GM21717 (cell line): ENCODE results near the gene PTPRJ.
A peak's percentile ranks its signal among the peaks of the same experiment; 100 is the strongest.
"Not testable (repeated sequence)": the region's sequence is repeated elsewhere in the genome, so short reads cannot be mapped to it uniquely, and the experiment has no call there.

Experiments used
- ATAC-seq: cut with Tn5 transposase; IDR thresholded peaks from one replicate; pipeline ENCODE4 v1.9.1; 2021; ENCODE audit warnings: mild to moderate bottlenecking, moderate library complexity; ENCODE audit not compliant: unreplicated experiment

The PTPRJ gene

DNA sequence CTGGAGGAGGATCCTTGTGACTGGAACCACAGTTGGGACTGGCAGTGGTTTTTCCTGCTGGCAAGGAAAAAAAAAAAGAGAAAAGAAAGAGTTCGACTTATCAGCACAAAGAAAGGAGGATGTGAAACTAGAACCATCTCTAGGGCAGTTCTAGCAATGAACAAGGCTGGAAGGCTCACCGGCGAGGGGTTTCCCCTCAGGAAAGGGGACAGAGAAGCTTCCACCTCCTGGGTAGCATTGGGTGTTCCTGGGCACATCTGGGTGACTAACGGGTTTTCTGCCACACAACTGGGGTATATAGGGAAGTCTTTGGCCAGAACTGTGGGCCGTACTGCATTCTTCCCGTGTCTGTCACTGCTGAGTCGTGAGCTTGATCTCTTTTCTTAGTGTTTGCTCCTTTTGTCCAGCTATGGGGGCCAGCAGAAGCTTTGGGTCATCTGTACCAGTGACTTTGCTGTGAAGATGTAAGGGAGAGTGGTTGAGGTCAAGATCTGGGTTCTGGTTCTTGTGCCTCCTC is 126.9 kb downstream of the PTPRJ start:
- peak; percentile 90 for ATAC-seq

DNA sequence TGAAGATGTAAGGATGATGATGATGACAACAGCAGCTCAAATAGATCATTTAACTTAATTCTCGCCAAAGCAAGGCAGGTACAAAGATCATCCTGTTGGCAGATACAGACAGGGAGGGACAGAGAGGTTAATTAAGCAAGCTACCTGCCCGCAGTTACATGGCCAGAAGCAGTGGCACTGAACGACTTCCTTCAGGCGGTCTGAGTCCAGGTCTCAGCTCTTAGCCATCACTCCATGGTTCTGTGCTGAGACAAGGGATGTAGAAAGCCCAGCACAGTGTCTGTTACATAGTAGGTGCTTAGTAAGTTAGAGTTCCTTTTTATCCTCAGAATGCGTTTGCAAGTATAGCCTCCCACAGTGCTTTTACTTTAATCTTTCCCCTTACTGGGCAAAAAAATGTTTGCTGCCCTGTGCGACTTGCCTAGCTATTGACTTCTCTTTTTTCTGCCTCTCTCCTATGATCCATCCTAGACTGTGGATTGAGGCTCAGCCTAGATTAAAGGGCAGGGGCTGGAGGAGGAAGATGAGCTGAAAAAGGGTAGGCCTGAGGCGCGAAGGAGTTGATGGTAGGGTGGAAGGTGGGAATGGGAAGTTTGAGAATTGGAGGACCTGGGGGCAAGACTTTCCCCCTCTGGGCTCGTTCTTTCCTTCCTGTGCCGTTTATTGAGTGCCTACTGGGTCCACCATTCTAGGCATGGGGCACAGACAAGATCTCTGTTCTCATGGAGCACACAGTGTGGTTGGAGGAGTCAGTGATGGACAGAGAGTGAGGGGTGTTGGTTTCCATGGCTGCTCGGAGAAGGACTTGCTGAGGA is 128.1 kb downstream of the PTPRJ start:
- no peak for ATAC-seq

DNA sequence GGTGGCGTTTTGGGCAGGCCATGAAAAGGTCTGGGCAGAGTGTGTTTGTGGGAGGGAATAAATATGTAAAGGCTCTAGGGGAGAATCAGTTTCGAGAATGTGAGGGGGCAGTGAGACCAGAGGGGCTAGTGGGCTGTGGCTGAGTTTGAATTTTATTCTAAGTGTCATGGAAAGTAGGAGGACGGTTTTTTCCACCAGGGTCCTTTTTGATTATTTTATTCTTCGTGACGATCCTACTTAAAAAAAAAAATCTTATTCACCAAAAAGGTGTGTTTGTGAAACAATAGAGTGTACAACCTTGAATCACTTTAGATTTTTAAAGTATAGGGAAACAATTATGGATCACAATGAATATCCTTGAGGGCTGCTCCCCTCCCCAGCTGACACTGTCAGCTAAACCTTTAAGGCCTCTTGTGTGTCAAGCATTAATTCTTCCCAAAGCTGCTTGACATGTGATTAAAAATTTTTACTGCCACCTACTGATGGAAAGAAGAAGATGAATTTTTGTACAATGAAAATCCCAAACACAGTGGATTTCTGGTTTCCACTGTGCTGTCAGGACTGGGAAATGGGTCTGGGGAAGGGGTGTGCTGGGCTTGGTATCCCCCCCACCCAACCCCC is 128.8 kb downstream of the PTPRJ start:
- ATAC-seq, result no peak

DNA sequence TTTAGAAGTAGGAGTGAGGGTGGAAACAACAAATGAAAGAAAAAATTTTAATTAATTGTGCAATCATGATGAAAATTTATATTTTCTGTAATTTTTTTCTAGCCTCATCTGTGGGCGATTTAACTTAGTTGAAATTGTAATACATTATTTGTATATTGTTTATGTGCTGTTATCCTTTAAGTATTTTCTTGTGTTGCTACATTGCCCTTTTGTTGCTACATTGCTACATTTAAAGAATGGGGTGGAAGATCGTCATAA is 130.1 kb downstream of the PTPRJ start:
- ATAC-seq, result no peak

DNA sequence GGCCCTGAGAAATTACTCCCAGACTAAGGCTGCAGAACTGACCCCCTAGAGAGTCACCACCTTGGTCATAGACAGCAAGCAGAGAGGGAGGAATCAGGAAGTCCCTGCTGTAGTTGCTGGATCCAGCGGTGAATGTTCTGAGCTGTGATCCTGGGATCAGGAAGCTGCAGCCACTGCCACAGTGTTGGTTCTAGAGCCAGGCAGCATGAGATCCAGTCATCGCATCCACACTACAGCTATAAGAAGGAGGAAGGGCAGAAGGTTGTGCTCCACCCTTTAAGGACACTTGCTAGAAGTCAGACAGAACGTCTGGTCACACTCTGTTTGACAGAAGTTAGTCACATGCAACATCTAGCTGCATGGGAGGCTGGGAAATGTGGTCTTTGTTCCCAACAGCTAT is 131.5 kb downstream of the PTPRJ start:
- ATAC-seq, result no peak

DNA sequence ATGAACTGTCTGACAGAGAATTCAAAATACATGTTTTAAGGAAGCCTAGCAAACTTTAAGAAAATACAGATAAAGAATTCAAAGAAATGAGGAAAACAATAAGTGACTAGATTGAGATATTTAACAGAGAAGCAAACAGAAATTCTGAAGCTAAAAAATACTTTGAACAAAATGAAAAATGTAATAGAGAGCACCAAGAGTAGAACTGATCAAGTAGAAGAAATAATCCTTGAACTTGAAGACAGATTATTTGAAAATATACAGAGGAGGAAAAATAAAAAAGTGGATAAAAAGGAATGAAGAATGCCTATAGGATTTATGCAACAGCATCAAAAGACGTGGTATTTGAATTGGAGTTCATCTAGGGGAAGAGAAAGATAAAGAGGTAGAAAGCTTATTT is 134.4 kb downstream of the PTPRJ start:
- ATAC-seq, result no peak

DNA sequence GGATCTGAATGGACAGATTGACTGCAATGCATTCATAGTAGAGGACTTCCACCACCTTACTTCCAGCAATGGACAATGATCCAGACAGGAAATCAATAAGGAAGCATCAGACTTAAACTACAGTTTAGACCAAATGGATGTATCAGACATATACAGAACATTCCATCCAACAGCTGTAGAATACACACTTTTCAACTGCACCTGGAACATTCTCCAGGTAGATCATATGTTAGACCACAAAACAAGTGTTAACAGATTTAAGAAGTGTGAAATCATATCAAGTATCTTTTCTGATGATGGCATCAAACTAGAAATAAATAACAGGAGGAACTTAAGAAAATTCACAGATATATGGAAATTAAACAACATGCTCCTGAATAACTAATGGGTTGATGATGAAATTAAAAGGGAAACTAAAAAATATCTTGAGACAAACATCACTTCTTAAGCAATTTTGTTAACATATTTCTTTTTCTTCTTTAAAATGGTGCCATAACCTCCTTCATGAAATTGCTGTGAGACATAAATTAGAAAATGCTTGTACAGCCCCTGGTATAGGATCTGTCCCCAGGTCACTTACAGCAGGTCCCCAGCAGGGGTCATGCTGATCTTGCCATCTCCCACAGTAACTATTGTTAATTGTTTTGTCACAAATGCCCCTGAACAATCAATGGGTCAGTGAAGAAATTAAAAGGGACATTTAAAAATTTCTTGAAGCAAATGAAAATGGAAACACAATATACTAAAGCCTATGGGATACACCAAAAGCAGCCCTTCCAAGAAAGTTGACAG is 136.3 kb downstream of the PTPRJ start:
- no peak for ATAC-seq

DNA sequence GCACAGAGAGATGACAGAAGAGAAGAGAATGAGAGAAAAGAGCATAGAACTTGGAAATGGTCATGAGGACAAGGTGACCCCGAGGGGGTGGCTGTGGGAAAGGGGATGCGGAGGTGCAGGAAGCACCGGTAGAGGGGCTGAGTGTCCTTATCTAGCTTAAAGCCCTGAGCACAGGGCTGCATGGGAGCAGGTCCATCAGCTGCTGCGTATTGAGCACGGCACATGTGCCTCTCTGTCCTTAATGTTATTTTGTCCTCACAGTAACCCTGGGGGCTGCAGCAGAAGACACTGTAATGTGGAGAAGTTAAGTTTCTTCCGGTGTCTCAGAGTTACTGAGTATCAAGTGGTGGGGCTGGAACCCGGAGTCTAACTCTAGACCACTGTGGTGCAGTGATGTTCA is 141.9 kb downstream of the PTPRJ start:
- no peak for ATAC-seq

DNA sequence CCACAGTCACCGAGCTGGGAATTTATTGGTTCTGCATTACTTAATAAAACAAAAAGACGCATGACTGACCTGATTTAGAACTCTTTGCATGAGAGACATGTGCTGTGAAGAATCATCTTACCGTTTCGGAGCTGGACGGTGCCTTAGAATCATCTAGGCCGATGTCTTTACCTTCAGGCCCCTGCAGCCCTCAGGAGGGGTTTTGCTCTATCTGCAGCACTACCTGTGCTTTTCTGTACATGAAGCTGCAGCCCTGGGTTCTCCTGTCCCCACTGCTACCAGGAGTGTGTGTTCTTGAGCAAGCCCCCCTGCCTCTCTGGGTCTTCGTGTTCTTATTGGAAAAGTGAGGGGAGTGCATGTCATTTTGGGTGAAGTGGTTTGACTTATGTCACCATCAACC is 142.3 kb downstream of the PTPRJ start:
- no peak for ATAC-seq

DNA sequence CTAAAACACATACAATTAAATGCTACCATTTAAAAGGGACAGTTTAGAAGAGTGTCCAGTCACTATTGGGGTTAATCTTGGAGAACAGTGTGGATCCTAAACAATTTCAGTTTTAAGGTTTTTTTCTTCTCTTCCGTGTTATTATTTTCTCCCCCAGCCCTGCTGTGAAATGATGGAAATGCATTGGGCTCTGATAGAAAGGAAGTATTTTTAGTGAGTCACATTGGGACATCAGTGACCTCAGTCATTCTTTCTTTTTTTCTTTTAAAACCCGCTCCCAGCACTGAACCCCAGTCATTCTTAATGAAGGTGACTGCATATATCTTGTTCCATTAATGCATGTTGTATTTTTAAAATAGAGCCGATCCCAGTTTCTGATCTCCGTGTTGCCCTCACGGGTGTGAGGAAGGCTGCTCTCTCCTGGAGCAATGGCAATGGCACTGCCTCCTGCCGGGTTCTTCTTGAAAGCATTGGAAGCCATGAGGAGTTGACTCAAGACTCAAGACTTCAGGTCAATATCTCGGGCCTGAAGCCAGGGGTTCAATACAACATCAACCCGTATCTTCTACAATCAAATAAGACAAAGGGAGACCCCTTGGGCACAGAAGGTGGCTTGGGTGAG is 143.0 kb downstream of the PTPRJ start:
- no peak for ATAC-seq

DNA sequence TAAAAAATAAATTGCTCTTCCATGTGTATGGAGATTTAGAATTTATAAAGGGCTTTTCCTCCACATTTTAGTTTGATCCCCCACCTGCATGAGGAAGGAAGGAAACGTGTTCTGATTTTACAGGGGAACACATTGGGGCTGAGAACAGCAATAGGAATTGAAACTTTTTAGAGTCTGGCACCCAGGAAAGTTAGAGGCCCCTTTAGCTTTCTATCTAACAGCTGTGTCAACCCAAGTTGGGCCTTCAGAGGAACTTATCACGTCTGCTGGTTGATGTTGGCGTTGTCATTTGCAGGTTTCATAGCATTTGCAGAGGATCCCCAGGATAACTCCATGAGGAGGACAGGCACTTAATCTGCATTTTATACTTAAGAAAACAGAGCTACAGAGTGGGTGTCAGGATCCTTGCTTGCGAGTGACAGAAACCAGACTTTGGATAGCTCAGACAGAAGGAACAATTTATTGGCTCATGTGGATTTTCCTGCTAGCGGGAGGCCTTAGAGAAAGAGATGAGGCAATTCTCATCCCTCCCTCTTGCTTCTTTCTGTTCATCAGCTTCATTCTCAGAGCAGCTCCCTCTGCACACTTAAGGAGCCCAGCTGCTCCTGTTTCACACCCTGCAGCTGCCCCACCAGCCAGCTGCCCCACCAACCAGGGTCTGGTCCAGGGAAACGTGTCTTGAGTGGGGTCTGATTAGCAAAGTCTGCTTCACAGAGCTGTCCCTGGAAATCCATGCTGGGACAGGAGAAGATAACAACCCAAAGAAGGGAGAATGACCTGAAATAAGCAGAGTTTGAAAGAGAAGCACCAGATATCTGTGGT is 143.8 kb downstream of the PTPRJ start:
- ATAC-seq, result no peak

DNA sequence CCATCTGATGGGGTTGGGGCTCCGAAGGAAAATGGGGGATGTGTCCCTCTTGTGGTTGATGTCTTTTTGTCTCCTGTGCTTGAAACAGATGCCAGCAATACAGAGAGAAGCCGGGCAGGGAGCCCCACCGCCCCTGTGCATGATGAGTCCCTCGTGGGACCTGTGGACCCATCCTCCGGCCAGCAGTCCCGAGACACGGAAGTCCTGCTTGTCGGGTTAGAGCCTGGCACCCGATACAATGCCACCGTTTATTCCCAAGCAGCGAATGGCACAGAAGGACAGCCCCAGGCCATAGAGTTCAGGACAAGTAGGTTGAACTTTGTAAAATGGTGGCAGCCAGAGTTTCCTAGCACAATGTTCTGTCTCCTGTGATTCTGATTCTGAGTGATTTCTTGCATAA is 144.5 kb downstream of the PTPRJ start:
- ATAC-seq, result no peak

DNA sequence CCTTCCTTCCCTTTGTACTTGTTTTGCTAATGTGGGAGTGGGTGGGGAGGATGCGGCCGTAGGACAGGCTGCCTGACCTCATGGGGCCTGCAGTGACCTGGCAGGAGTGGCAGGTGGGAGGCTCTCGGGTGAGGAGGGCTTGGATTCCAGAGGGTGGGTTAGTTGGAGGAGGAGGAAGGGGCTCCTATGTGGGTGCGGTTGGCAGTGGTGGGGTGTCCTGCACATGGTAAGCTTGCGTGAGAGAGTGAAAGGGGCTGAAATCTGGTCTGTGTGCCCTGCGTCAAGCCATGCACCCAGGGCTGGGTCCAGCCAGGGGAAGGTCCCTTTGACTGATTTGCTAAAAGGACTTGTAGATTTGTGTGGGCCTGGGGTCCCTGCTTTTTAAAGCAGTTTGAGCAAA is 145.5 kb downstream of the PTPRJ start:
- no peak for ATAC-seq

DNA sequence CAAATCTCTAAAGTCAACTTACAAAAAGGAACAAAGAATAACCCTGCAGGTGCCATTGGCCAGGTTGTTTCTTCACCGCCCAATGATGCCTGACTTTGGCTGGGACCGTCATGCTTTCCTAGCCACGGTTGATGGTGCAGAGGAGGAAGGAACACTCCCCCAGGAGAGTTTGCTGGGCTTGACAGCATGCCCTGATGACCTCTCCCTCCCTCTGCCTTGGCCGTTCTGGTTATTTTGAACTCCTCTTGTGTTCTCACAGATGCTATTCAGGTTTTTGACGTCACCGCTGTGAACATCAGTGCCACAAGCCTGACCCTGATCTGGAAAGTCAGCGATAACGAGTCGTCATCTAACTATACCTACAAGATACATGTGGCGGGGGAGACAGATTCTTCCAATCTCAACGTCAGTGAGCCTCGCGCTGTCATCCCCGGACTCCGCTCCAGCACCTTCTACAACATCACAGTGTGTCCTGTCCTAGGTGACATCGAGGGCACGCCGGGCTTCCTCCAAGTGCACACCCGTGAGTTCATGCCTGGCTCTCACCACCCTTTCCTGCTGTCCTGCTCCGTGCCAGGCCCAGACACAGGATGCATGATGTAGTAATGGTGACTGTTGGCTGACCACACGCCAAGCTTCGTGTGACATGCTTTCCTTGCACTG is 147.3 kb downstream of the PTPRJ start:
- no peak for ATAC-seq

DNA sequence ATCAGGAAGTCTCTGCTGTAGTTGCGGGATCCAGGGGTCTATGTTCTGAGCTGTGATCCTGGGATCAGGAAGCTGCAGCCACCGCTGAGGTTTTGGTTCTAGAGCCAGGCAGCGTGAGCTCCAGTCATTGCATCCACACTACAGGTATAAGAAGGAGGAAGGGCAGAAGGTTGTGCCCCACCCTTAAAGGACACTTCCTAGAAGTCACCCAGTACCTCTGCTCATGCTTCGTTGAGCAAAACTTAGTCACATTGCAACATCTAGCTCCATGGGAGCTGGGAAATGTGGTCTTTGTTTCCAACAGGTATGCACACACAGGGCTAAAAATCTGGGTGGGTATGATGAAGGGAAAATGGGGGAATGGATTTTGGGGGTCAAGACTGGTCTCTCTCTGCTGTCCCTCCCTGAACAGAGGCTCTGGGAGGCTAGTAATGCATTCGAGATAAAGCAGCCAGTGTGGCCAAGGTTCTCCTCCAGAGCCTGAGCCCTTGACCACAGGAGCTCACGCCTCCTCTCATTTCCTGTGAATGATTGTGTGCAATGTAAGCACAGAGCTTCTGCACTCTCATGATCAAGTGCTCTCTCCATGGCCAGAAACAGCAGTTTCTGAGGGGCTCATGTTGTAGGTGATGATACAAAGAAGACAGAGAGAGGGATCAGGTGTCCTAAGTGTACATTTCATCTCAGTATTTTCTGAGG is 149.5 kb downstream of the PTPRJ start:
- ATAC-seq, result no peak

DNA sequence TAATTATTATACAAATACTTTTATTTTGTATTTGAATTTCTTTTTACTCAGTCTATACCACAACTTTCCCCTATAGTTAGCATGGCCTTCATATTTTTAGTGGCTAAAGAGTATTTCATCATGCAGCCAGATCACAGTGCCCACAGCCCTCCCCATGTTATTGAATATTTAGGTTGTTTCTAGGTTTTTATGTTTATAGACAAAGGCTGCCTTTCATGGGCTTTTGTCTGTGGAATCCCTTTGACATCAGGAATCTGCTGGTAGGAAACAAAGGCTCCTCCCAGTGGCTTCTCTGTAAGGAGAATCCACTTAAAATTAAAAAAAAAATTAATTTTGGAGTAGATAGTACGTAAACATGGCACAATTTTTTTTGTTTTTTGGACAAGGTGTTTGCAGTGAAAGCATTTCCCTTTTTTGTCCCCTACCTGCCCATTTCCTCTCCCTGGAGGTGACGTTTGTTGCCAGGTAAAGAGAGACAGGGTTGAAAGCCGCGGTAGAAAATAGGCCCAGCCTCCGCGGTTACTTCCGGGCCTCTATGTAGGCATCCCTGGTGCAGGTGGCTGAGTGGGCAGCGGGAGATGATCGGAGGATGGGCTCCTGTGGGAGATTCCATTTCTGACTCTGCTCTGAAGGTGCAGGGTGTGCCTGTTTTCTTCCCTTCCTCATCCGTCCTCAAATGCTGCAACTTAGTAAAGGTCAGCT is 154.0 kb downstream of the PTPRJ start:
- no peak for ATAC-seq

DNA sequence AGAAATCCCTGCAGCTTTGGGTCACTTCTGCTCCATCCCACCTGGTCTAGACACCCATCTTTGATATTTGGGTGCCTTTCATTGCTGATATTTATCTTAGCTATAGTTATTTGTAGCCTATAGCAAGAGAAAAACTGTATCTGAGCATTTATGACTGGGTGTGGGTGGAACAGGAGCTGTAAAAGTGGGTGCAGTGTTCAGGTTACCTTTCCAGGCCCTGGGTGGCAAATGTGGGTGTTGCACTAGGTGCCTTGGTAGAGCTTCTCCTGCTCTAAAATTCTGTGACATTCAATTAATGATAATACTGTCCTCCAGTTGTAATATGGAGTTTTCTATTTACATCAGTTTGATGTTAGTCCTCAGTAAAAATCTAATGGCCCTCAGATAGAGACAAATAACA is 157.9 kb downstream of the PTPRJ start:
- no peak for ATAC-seq

DNA sequence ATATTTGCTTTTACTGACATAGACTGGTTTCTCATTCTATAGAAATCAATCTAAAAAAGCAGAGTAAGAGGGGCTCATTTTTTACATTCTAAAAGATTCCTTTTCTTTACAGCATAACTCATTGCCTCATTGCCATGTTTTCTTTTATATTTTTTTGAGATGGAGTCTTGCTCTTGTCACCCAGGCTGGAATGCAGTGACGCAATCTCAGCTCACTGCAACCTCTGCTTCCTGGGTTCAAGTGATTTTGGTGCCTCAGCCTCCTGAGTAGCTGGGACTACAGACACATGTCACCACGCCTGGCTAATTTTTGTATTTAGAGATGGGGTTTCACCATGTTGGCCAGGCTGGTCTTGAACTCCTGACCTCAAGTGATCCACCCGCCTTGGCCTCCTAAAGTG is 159.5 kb downstream of the PTPRJ start:
- not testable (repeated sequence) for ATAC-seq
